Left ventricle myocardium inferior (tissue), 1 donor: ENCODE measurements around the gene PHACTR3. TPM values are rescaled to one million over a fixed set of nuclear protein-coding genes. Genes with fewer than 3 reads are reported as not detected.

Experiments
- DNase-seq: peaks from one replicate; pipeline ENCODE4 v3.0.0-alpha.2; 2020
- H3K27ac ChIP-seq: fragments of 200-600 bp; replicated peaks from 2 replicates; pipeline ENCODE4 v1.8.0; 2021
- H3K27me3 ChIP-seq: fragments of 200-600 bp; 2 replicates; pipeline ENCODE4 v1.8.0; 2021; ENCODE audit warnings: low read depth
- H3K36me3 ChIP-seq: fragments of 200-600 bp; 2 replicates; pipeline ENCODE4 v1.8.0; 2021
- H3K4me1 ChIP-seq: fragments of 200-600 bp; 2 replicates; pipeline ENCODE4 v1.8.0; 2021
- H3K4me3 ChIP-seq: fragments of 200-600 bp; 2 replicates; pipeline ENCODE4 v1.8.0; 2021; ENCODE audit warnings: mild to moderate bottlenecking, moderate library complexity
- H3K9me3 ChIP-seq: fragments of 200-600 bp; replicated peaks from 2 replicates; pipeline ENCODE4 v1.8.0; 2021
- CTCF ChIP-seq: fragments of 200-600 bp; IDR thresholded peaks from 2 replicates; pipeline ENCODE4 v1.8.0; 2021; ENCODE audit warnings: antibody characterized with exemption, mild to moderate bottlenecking, borderline replicate concordance
- intact Hi-C: fragments of 100-400 bp; cut with micrococcal nuclease; formaldehyde crosslinking; loops from one replicate; pipeline ENCODE4 v1.11.0; 2022
- total RNA-seq: library from RNA; stranded (reverse); fragmentation: NEBNext Ultra II Directional; extraction: Animal tissue kit (Norgen Biotek cat#: 25700); gene quantifications from one replicate; pipeline ENCODE4 v1.2.1, GENCODE V29; 2021
- donor health status: DM: no; HTN: yes; CAD: no; lungs with severe emphysema.

Gene PHACTR3
- total RNA-seq, 1 donor from 2014 or later, result 4.3 TPM

- Histone ChIP-seq H3K27me3 (peaks cover 51% of the 10 kb centered on the region), H3K36me3 (no peaks in the 10 kb centered on the region), H3K27ac (no peak overlapping the region), H3K4me3 (no peak overlapping the region), H3K9me3 (no peaks in the 10 kb centered on the region), H3K4me1 (peaks cover 29% of the 10 kb centered on the region)
- TF ChIP-seq CTCF, result no peak
- DNase-seq, result no peak
- intact Hi-C loops, result no loop called here
These were observed 25.6 kb upstream of the PHACTR3 start for GRCh38 chr20:59578436-59579403.

GRCh38 chr20:59579404-59580145, 24.8 kb upstream of the PHACTR3 start:
- Histone ChIP-seq H3K27ac (no peak overlapping the region), H3K27me3 (peaks cover 42% of the 10 kb centered on the region), H3K36me3 (no peaks in the 10 kb centered on the region), H3K4me1 (peaks cover 34% of the 10 kb centered on the region), H3K9me3 (no peaks in the 10 kb centered on the region), H3K4me3 (no peak overlapping the region)
- no peak for DNase-seq
- TF ChIP-seq CTCF, result no peak
- intact Hi-C loops, result no loop called here

- intact Hi-C loops, result no loop called here
- no peak for DNase-seq
- Histone ChIP-seq H3K9me3 (no peaks in the 10 kb centered on the region), H3K27ac (no peak overlapping the region), H3K27me3 (peaks cover 41% of the 10 kb centered on the region), H3K4me3 (no peak overlapping the region), H3K4me1 (peaks cover 36% of the 10 kb centered on the region), H3K36me3 (no peaks in the 10 kb centered on the region)
- TF ChIP-seq CTCF, result no peak
These were observed 24.0 kb upstream of the PHACTR3 start for GRCh38 chr20:59580146-59580946.

GRCh38 chr20:59580991-59581401, 23.3 kb upstream of the PHACTR3 start:
- intact Hi-C loops, result no loop called here
- no peaks in the 10 kb centered on the region for H3K9me3 ChIP-seq
- peaks cover 43% of the 10 kb centered on the region for H3K4me1 ChIP-seq
- no peak overlapping the region for H3K4me3 ChIP-seq
- H3K36me3 ChIP-seq, result no peaks in the 10 kb centered on the region
- TF ChIP-seq CTCF, result no peak
- no peak for DNase-seq
- H3K27me3 ChIP-seq, result peaks cover 35% of the 10 kb centered on the region
- no peak overlapping the region for H3K27ac ChIP-seq
